NCI-H748 treated with DMSO at 0.1 percent for 48 hours (cell line): ENCODE data around the gene INIP.

Experiments
- DNase-seq: peaks from one replicate; lab custom pipeline; 2025; lab: John Stamatoyannopoulos, UW

Gene INIP, protein sequence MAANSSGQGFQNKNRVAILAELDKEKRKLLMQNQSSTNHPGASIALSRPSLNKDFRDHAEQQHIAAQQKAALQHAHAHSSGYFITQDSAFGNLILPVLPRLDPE

GRCh38 chr9:112717661-112718331 lies at the start of gene INIP:
Gene INIP (minus strand): TSS chr9:112718117. CDS start chr9:112716485, 1,632 bp downstream.
- DNase-seq, result peak; percentile 95

DNA sequence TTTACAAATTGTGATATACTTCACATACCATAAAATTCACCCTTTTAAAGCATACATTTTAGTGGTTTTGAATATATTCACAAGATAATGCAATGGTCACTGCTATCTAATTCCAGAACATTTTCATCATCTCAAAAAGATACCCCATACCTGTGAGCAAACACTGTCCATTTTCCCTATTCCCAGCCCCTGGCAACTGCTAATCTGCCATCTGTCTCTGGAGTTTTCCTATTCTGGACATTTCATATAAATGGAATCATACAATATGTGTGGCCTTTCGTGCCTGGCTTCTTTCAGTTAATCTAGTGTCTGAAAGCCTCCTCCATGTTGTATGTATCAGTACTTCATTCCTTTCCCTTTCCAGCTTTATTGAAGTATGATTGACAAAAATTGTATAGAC lies 47.4 kb upstream of the INIP start:
- no peak for DNase-seq

DNA sequence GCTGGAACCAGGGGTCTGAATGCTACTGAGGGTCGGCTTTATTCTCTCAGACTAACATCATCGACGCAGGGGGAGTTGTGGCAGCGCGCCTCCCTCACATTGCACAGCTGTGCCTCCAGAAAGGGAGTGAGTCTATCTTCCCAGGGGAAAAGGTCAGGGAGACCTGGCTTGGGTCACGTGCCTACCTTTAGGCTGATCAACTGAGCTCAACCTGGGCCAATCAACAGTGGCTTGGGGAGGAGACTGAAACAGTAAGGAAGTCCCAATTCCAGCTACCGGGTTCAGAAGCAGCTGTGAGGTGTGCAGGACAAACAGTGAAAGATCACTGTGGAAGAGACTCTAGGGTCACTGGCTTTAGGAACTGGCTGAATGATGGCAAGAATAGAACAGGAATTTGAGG lies 46.9 kb upstream of the INIP start:
- DNase-seq, result no peak

DNA sequence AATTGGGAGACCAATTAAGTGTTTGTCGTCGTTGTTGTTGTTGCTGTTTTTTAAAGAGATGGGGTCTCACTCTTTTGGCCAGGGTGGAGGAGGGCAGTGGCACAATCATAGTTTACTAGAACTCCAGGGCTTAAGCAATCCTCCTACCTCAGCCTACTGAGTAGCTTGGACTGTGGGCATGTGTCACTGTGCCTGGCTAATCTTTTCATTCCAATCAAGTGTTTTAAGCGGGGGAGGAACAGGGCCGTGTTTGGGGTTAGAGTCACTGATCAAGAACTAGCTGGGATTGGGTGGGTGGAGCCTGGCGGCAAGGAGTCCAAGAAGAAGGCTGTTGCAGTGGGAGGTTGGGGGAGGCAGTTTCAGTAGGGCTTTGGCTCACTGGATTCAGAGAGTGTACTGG lies 46.4 kb upstream of the INIP start:
- no peak for DNase-seq

- DNase-seq, result no peak
These were observed 45.0 kb upstream of the INIP start for GRCh38 chr9:112762726-112763518.

DNA sequence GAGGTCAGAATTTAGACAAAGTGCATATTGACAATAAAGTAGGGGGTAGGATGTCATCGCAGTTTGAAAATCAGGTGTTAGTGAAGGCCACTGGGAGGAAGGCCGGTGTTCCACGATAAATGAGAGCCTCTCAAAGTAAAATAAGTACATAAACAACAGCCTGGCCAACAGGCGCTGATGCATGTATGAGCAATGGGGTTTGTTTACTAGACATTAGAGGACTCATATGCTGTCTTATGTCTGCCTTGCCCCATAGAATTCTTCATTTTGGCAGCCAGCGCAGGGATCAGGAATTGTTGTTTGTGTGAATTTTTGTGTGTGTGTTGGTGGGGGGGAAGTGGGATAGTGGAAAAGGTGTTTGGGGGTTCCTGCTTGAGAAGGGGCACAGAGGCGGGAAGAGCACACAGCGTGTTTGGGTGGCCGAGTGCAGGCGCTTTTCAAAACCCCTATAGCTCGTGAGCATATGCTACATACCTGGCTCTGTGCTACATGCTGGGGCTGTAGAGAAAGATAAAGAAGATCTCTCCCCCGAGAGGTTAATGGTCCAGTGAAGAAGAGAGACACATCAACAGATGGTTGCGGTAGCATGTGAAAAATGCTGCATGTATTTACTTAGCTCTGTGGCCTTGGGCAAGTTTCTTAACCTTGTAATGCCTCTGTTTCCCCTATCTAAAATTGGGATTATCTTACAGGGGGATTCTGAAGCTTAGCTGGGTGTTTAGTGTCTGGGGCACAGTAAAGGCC lies 44.2 kb upstream of the INIP start:
- no peak for DNase-seq

GRCh38 chr9:112760821-112761220 lies 42.9 kb upstream of the INIP start:
- no peak for DNase-seq

GRCh38 chr9:112757940-112758339 lies 40.0 kb upstream of the INIP start:
- DNase-seq, result no peak

- DNase-seq, result no peak
These were observed 39.5 kb upstream of the INIP start for GRCh38 chr9:112757282-112757883.

DNA sequence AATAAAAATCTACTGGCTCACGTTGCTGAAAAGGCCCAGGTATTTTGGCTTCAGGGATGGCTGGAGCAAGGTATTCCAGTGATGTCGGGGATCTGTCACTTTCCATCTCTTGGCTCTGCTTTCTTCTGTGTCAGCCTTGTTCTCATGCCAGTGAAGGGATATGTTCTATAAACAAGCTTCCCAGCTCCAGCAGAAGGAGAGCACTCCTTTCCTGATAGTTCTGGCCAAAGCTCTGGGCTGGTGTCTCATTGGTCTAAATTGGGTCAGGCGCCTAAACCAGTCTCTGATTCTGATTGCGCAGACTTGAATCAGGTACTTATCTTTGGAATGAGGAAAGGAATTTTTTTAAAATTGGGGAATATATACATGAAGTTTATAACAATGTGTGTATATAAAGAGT lies 37.8 kb upstream of the INIP start:
- no peak for DNase-seq

DNA sequence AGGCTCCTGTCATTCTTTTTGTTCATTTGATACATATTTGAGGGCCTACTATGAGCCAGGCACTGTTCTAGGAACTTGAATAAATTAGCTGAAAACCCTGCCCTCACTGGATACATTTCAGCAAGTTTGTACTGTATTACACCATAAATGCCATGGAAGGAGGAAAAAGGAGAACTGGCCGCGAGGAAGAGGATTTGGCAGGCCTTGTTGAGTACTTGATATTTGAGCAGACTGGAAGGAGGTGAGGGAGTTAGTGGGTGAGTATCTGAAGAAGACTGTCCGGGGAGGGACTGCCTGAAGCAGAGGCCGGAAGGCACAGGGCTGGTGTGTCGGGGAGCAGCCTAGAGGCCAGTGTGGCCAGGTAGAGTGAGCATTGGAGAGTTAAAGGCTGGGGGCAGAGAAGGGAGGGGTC lies 37.1 kb upstream of the INIP start:
- DNase-seq, result no peak

DNA sequence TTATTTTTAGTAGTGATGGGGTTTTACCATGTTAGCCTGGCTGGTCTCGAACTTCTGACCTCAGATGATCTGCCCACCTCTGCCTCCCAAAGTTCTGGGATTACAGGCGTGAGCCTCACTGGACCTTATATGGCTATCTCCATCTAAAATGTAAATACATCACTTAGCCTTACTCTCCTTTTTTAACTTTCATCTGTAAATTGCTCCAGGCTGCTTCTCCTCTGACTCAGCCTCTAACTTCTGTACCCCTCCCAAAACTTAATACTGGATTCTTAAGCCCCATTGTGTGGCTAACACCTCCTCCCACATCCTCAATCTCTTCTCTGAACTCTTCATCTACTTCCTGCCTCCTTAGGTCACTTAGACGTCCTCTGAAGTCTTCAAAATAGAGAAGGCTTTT lies 36.7 kb upstream of the INIP start:
- DNase-seq, result no peak

DNA sequence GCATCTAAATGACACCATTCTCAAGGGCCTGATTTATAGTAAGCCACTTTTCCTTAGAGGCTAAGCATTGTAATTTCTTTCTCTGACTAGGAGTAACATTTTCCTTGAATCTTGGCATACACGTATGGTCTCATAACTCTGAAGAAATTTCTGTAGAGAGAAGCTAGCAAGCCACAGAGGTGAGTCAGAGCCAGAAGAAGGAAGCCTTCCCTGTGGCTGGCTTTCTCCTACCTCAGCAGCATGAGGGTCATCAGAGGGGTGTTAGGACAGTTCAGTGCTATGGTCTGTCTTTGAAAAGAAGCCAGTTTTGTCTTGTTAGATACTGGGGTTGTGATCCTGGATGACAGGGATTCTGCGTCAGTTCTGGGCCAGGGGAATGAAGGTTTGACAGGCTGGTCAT lies 35.8 kb upstream of the INIP start:
- DNase-seq, result no peak

DNA sequence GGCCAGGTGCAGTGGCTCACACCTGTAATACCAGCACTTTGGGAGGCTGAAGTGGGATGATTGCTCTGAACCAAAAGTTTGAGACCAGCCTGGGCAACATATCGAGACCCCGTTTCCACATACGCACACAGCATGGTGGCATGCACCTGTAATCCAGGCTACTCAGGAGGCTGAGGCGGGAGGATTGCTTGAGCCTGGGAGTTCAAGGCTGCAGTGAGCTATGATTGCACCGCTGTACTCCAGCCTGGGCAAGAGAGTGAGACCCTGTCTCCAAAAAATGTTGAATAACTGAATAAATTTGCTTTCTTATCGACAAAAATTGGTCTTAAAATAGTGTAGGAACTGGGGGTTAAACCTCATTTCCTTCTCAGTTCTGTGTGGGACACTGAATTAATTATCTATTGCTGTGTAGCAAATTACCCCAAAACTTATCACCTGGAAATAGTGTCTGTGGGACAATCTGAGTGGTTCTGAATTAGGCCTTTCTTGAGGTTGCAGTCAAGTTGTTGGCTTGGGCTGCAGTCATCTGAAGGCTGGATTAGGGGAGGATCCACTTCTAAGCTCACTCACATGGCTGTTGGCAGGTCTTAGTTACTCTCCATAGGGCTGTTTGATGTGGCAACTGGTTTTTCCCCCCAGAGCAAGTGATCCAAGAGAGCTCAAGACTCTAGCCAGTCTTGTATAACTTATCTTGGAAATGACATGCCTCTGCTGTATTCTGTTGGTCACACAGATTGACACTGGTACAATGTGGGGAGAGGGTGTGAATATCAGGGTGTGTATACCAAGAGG lies 34.6 kb upstream of the INIP start:
- DNase-seq, result no peak

DNA sequence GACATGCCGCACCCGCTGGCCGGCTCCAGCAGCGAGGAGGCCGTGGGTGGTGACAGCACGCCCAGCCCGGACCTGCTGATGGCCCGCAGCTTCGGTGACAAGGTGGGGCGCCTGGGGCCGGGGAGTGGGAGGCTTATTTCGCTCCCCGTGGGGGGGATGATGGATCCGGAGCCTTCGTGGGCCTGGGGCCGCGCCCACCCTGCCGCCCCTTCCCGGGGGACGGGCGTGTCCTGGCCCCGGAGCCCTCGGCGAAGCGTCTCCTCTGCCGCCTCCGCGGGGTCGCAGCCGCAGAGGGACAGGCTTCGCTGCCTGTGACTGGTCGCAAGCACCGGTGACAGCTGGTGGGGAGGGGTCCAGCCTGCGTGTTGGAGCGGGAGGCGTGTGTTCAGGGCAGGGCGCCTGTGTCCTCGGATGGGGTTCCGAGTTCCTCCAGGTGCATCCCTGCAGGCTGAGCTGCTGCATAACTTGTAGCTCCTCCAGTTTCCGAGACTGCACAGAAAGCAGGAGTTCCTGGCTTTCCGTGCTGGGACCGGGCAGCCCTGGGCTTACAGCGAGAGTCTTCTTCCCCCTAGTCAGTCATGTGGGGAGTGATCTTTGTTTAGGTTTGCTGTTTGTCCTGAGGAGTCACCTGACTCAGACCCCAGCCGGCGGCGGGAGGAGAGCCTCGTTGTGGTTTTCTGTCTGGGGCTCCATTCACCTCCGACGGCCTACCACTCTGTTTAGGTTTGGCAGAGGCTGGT lies 33.3 kb upstream of the INIP start:
- peak; percentile 43 for DNase-seq

- DNase-seq, result no peak
These were observed 32.8 kb upstream of the INIP start for GRCh38 chr9:112750764-112751055.

GRCh38 chr9:112750016-112750763 lies 32.3 kb upstream of the INIP start, which contains the start of gene SNX30:
Gene SNX30 (plus strand): TSS chr9:112750760. CDS start chr9:112751002, 242 bp downstream.
- peak; percentile 76 for DNase-seq

DNA sequence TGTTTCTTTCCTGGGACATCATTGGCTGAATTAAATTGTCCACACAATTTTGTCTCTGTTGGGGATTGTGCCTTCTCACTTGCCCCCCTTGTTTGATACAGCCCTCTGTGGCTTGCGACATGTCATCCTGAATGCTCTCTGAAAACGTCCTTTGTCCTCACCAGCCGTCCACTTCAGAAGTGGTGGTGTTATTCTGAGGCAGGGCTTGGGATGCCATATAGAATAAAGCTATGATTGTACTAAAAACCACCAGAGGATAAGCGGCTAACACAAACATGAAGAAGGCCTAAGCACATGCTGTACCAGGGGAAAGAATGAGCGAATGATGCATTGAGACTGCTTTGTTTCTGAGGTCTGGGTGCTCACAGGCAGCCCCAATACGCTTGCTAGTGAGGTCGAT lies 29.2 kb upstream of the INIP start:
- DNase-seq, result no peak

DNA sequence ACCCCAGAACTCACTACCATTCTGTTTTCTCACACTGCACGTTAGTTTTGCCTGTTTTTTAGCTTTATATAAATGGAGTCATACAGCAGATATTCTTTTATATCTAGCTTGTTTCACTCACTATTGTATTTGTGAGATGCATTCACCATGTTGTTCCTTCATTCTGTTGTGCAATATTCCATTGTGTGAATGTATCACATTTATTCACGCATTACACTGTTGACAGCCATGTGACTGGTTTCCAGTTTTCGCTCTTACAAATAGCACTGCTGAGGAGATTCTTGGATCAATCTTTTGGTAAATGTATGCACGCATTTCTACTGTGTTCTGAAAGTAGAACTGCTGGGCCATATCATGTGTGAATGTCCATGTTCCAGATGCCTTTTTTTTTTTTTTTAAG lies 26.3 kb upstream of the INIP start:
- DNase-seq, result no peak

DNA sequence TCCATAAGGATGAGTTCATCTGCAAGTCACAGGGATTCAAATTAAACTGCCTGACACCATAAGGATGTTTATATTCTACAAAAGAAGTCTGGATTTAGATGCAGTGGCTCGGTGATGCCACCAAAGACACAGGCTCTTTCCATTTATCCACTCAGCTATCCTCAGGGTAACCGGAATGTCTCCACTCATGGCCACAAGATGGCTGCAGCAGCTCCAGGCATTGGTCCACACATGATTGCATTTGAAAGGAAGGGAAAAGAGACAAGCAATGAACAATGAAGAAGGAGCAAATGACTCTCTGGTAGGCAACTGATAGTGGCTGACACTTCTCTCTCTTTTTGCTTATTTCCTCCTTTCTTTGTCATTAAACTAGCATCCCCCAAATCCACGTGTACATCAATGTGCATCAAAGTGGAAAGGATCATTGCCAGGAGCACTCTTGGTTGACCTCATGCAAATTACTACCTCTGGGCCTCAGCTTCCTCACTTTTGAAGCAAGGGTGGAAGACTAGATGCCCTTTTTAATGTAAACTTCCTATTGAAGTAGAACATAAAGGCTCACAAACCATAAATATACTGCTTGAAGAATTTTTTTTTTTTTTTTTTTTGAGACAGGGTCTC lies 25.4 kb upstream of the INIP start:
- no peak for DNase-seq
